GM23248 (cell line): ENCODE measurements around the gene NACC1. TPM values are rescaled to one million over a fixed set of nuclear protein-coding genes. Genes with fewer than 3 reads are reported as not detected.

Experiments used
- DNase-seq: peaks from one replicate; pipeline ENCODE4 v3.0.0-alpha.2; 2015
- H2AFZ ChIP-seq: fragments of 200-600 bp; sonication (generic); 2 replicates; pipeline ENCODE4 v1.6.1; 2016; ENCODE audit warnings: antibody characterized with exemption
- H3F3A ChIP-seq: fragments of 200-600 bp; sonication (generic); 2 replicates; pipeline ENCODE4 v1.6.1; 2016; ENCODE audit warnings: mild to moderate bottlenecking, antibody characterized with exemption, mixed run types; ENCODE audit not compliant: insufficient read depth
- H3K27ac ChIP-seq: fragments of 200-600 bp; sonication (generic); 2 replicates; pipeline ENCODE4 v1.5.1; 2016; ENCODE audit warnings: mild to moderate bottlenecking
- H3K27me3 ChIP-seq: fragments of 200-600 bp; sonication (generic); replicated peaks from 2 replicates; pipeline ENCODE4 v1.6.1; 2016; ENCODE audit warnings: mild to moderate bottlenecking; ENCODE audit not compliant: insufficient read depth
- H3K36me3 ChIP-seq: fragments of 200-600 bp; sonication (generic); 2 replicates; pipeline ENCODE4 v1.6.1; 2016; ENCODE audit warnings: low read depth, mild to moderate bottlenecking
- H3K4me1 ChIP-seq: fragments of 200-600 bp; sonication (generic); 2 replicates; pipeline ENCODE4 v1.6.1; 2016; ENCODE audit warnings: mild to moderate bottlenecking; ENCODE audit not compliant: insufficient read depth
- H3K4me2 ChIP-seq: fragments of 200-600 bp; sonication (generic); one replicate; pipeline ENCODE4 v1.6.1; 2016; ENCODE audit warnings: mild to moderate bottlenecking; ENCODE audit not compliant: unreplicated experiment
- H3K4me3 ChIP-seq: fragments of 200-600 bp; sonication (generic); 2 replicates; pipeline ENCODE4 v1.5.1; 2016; ENCODE audit warnings: mild to moderate bottlenecking
- H3K79me2 ChIP-seq: fragments of 200-600 bp; sonication (generic); 2 replicates; pipeline ENCODE4 v1.6.1; 2016; ENCODE audit warnings: mild to moderate bottlenecking; ENCODE audit not compliant: insufficient read depth
- H3K9ac ChIP-seq: fragments of 200-600 bp; sonication (generic); 2 replicates; pipeline ENCODE4 v1.6.1; 2016; ENCODE audit warnings: mild to moderate bottlenecking
- H3K9me2 ChIP-seq: fragments of 200-600 bp; sonication (generic); 2 replicates; pipeline ENCODE4 v1.6.1; 2016; ENCODE audit warnings: mixed run types, mild to moderate bottlenecking, moderate library complexity; ENCODE audit not compliant: insufficient read depth
- H3K9me3 ChIP-seq: fragments of 200-600 bp; sonication (generic); one replicate; pipeline ENCODE4 v1.6.1; 2017; ENCODE audit warnings: low read depth
- H4K20me1 ChIP-seq: fragments of 200-600 bp; sonication (generic); 2 replicates; pipeline ENCODE4 v1.6.0; 2016; ENCODE audit not compliant: insufficient read depth
- EZH2 ChIP-seq: fragments of 200-600 bp; sonication (generic); IDR thresholded peaks from 2 replicates; pipeline ENCODE4 v1.6.1; 2018; ENCODE audit warnings: antibody characterized with exemption, mild to moderate bottlenecking; ENCODE audit not compliant: insufficient read depth, poor library complexity, severe bottlenecking
- EZH2phosphoT487 ChIP-seq: fragments of 200-600 bp; sonication (generic); IDR thresholded peaks from 2 replicates; pipeline ENCODE4 v1.6.1; 2018; ENCODE audit warnings: antibody characterized with exemption, moderate library complexity, mild to moderate bottlenecking, low read depth; ENCODE audit not compliant: insufficient read depth
- WGBS, 2 experiments: methylation state at CpG; one replicate each; pipeline ENCODE4 v1.1.6; 2015 to 2017; ENCODE audit warnings: low lambda C conversion rate in 2 of 2, low coverage in 1 of 2; ENCODE audit errors: missing lambda C conversion rate in 2 of 2; 5-methylcytosine and 5-hydroxymethylcytosine counted together
- in situ Hi-C: fragments of 300-500 bp; cut with MboI; formaldehyde crosslinking; loops from 2 replicates; pipeline ENCODE4 v1.15.0; 2020
- polyA plus RNA-seq: library from polyadenylated mRNA; unstranded; fragments of >200 nt; fragmentation: Nextera tagmentation; extraction: Ambion mirVana; gene quantifications from 2 replicates; pipeline ENCODE4 v1.2.1, GENCODE V29; 2016
- total RNA-seq: library from RNA; depleted of rRNA; stranded (reverse); fragments of >200 nt; shearing (Covaris generic); gene quantifications from 2 replicates; pipeline ENCODE4 v1.2.3, GENCODE V29; 2014

Gene NACC1
- total and polyA plus RNA-seq, 2 experiments from 2014 or later: 1.4 to 104 TPM

- H4K20me1 ChIP-seq: no peaks in the 10 kb centered on the region
Measured at GRCh38 chr19:13122275-13122878, 4.3 kb downstream of the NACC1 start.

GRCh38 chr19:13122980-13123957 lies 5.2 kb downstream of the NACC1 start:
- Histone ChIP-seq H3K36me3 (no peaks in the 10 kb centered on the region; the same call in 1 of the 2 replicates), H3K27ac (no peak overlapping the region), H3K4me2 (no peak overlapping the region), H3F3A (peaks cover 20% of the 10 kb centered on the region), H3K9me3 (no peaks in the 10 kb centered on the region), H3K9me2 (no peaks in the 10 kb centered on the region), H4K20me1 (0 out of 2 replicates have a peak, but pooled peaks cover 7% of the 10 kb centered on the region), H2AFZ (no peak overlapping the region), H3K9ac (no peak overlapping the region), H3K27me3 (no peaks in the 10 kb centered on the region), H3K4me1 (peaks cover 42% of the 10 kb centered on the region), H3K79me2 (peaks cover 98% of the 10 kb centered on the region), H3K4me3 (no peak overlapping the region)
- DNase-seq: no peak
- in situ Hi-C loops: no loop called here
- 88 to 89% methylated on average over 20 of the region's 20 CpGs for WGBS, 2 experiments
- TF ChIP-seq EZH2: no peak
- no peak for TF ChIP-seq EZH2phosphoT487

More at GRCh38 chr19:13122275-13122878, 4.3 kb downstream of the NACC1 start:
- H3K4me1 ChIP-seq: peaks cover 33% of the 10 kb centered on the region
- H3K27me3 ChIP-seq: no peaks in the 10 kb centered on the region
- 0 out of 2 replicates have a peak overlapping the region, but pooled peaks have one; percentile 98 for H3K9ac ChIP-seq
- peaks cover 89% of the 10 kb centered on the region for H3K79me2 ChIP-seq
- WGBS, 2 experiments: 88 to 91% methylated on average over 12 to 13 of the region's 13 CpGs
- peak overlapping the region; percentile 90 for H3K27ac ChIP-seq
- H3K36me3 ChIP-seq: no peaks in the 10 kb centered on the region; the same call in 1 of the 2 replicates
- H3K9me3 ChIP-seq: no peaks in the 10 kb centered on the region
- H3K4me2 ChIP-seq: no peak overlapping the region
- in situ Hi-C loops: no loop called here
- no peak for TF ChIP-seq EZH2phosphoT487
- TF ChIP-seq EZH2: no peak
- H3K9me2 ChIP-seq: no peaks in the 10 kb centered on the region
- DNase-seq: no peak
- H3K4me3 ChIP-seq: no peak overlapping the region
- peaks cover 20% of the 10 kb centered on the region for H3F3A ChIP-seq
- H2AFZ ChIP-seq: no peak overlapping the region

GRCh38 chr19:13127051-13127450 lies 9.0 kb downstream of the NACC1 start:
- Histone ChIP-seq H3F3A (peaks cover 11% of the 10 kb centered on the region), H2AFZ (no peak overlapping the region), H3K9me2 (no peaks in the 10 kb centered on the region), H3K9ac (no peak overlapping the region), H3K4me1 (peaks cover 15% of the 10 kb centered on the region), H3K36me3 (no peaks in the 10 kb centered on the region), H3K9me3 (no peaks in the 10 kb centered on the region), H3K4me3 (no peak overlapping the region), H4K20me1 (0 out of 2 replicates have a peak, but pooled peaks cover 7% of the 10 kb centered on the region), H3K27ac (peak overlapping the region; percentile 36; the same call in 1 of the 2 replicates), H3K4me2 (no peak overlapping the region), H3K79me2 (peaks cover 99% of the 10 kb centered on the region), H3K27me3 (no peaks in the 10 kb centered on the region)
- DNase-seq: peak; percentile 74
- no peak for TF ChIP-seq EZH2
- TF ChIP-seq EZH2phosphoT487: no peak
- WGBS, 2 experiments: 76 to 79% methylated on average over 8 to 9 of the region's 9 CpGs
- in situ Hi-C loops: no loop called here

DNA sequence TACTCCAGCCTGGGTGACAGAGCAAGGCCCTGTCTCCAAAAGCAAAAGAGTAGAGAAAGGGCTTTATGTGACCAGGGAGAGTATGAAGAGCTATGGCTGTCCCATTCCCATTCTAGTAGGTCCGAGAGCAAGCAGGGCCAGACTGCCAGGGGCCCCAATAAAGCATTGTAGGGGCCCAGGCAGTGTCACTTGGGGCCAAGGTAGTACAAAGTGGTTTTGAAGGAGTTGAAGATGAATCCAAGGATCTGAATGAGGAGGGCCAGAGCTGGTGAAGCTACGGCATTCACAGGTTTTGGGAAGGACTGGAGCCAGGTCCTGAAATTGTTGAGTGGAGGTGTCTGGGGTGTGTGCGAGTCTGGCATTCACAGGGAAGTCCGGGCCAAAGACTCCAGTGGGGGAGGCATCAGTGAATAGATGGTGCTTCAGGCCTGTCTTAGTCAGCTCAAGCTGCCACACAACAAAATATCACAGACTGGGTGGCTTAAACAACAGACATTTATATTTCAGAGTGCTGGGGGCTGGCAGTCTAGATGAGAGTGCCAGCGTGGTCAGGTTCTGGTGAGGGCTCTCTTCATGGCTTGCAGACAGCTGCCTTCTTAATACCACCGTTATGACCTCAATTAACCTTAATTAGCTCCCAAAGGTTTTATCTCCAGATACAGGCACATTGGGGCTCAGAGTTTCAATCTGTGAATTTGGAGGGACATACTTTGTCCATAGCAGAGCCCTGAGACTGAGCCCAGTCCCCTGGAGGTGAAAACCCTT lies 9.9 kb downstream of the NACC1 start:
- H3K4me2 ChIP-seq: no peak overlapping the region

More for the DNA sequence above, 9.9 kb downstream of the NACC1 start:
- no peak overlapping the region for H3K4me3 ChIP-seq
- in situ Hi-C loops: no loop called here
- WGBS, 2 experiments: 96 to 98% methylated on average over 6 of the region's 6 CpGs
- TF ChIP-seq EZH2 (no peak), EZH2phosphoT487 (no peak)
- H4K20me1 ChIP-seq: peaks cover 10% of the 10 kb centered on the region; the same call in 1 of the 2 replicates
- H3K79me2 ChIP-seq: peaks cover 95% of the 10 kb centered on the region
- peak overlapping the region; percentile 1; the same call in 1 of the 2 replicates for H3K9ac ChIP-seq
- H3K27me3 ChIP-seq: no peaks in the 10 kb centered on the region
- peaks cover 16% of the 10 kb centered on the region for H3F3A ChIP-seq
- no peaks in the 10 kb centered on the region for H3K36me3 ChIP-seq
- peak overlapping the region; percentile 8; the same call in 1 of the 2 replicates for H3K27ac ChIP-seq
- peaks cover 24% of the 10 kb centered on the region for H3K4me1 ChIP-seq
- no peak overlapping the region for H2AFZ ChIP-seq
- no peaks in the 10 kb centered on the region for H3K9me3 ChIP-seq
- DNase-seq: no peak
- H3K9me2 ChIP-seq: no peaks in the 10 kb centered on the region
